ENCODE measurements around the gene WIZ.

WIZ gene

GRCh38 chr19:15442142-15442920 is 7.4 kb downstream of the WIZ start:
- no peak for DNase-seq (ENCODE audit: low read depth)
- no peak for TF ChIP-seq CTCF (conservative IDR thresholded peaks at IDR 0.05; ENCODE audit: low read length)
- no peak overlapping the region for H3K4me3 ChIP-seq (ENCODE audit: low read length)

- DNase-seq (ENCODE audit: low read depth) = no peak
- no peak for TF ChIP-seq CTCF (conservative IDR thresholded peaks at IDR 0.05; ENCODE audit: low read length)
- no peak overlapping the region for H3K4me3 ChIP-seq (ENCODE audit: low read length)
Measured at GRCh38 chr19:15441317-15441716, 8.4 kb downstream of the WIZ start.

GRCh38 chr19:15439821-15440641 is 9.7 kb downstream of the WIZ start:
- H3K4me3 ChIP-seq (ENCODE audit: low read length) = no peak overlapping the region
- DNase-seq (ENCODE audit: low read depth) = no peak
- no peak for TF ChIP-seq CTCF (conservative IDR thresholded peaks at IDR 0.05; ENCODE audit: low read length)

GRCh38 chr19:15439078-15439799 is 10.5 kb downstream of the WIZ start:
- DNase-seq (ENCODE audit: low read depth) = no peak
- no peak overlapping the region for H3K4me3 ChIP-seq (ENCODE audit: low read length)
- no peak for TF ChIP-seq CTCF (conservative IDR thresholded peaks at IDR 0.05; ENCODE audit: low read length)

GRCh38 chr19:15438577-15438976 is 11.2 kb downstream of the WIZ start:
- no peak for TF ChIP-seq CTCF (conservative IDR thresholded peaks at IDR 0.05; ENCODE audit: low read length)
- no peak overlapping the region for H3K4me3 ChIP-seq (ENCODE audit: low read length)
- no peak for DNase-seq (ENCODE audit: low read depth)

GRCh38 chr19:15438124-15438496 is 11.6 kb downstream of the WIZ start:
- no peak for DNase-seq (ENCODE audit: low read depth)
- TF ChIP-seq CTCF (conservative IDR thresholded peaks at IDR 0.05; ENCODE audit: low read length) = no peak
- H3K4me3 ChIP-seq (ENCODE audit: low read length) = no peak overlapping the region
